Measurements from ENCODE around the gene ELF1. TPM values are rescaled to one million over a fixed set of nuclear protein-coding genes. Genes with fewer than 3 reads are reported as not detected.

The ELF1 gene
- total RNA-seq, 2 donors from 2014 or later, result 36.0 to 44.1 TPM

- WGBS, 2 experiments (ENCODE audit: insufficient coverage in 1 of 2, insufficient read length in 1 of 2), result 100% methylated on average over 1 of the region's 1 CpG; no CpG with 5 or more reads in 1 of the 2 experiments
- peaks cover 11% of the 10 kb centered on the region for H3K36me3 ChIP-seq (ENCODE audit: control insufficient read depth, insufficient read depth, low read length)
- H3K27me3 ChIP-seq (ENCODE audit: control insufficient read depth, insufficient read depth, low read length, poor library complexity, severe bottlenecking), result no peaks in the 10 kb centered on the region
- peaks cover 2% of the 10 kb centered on the region for H3K4me1 Mint-ChIP-seq
- no peak overlapping the region for H3K27ac Mint-ChIP-seq
- H3K36me3 Mint-ChIP-seq (ENCODE audit: low read depth), result peaks cover 25% of the 10 kb centered on the region
- H3K4me3 ChIP-seq (ENCODE audit: low read length), result no peak overlapping the region
- H3K27me3 Mint-ChIP-seq (ENCODE audit: insufficient read depth), result no peaks in the 10 kb centered on the region
- H3K27ac ChIP-seq (ENCODE audit: low read depth, low read length), result no peak overlapping the region
- TF ChIP-seq, protein P1, sequence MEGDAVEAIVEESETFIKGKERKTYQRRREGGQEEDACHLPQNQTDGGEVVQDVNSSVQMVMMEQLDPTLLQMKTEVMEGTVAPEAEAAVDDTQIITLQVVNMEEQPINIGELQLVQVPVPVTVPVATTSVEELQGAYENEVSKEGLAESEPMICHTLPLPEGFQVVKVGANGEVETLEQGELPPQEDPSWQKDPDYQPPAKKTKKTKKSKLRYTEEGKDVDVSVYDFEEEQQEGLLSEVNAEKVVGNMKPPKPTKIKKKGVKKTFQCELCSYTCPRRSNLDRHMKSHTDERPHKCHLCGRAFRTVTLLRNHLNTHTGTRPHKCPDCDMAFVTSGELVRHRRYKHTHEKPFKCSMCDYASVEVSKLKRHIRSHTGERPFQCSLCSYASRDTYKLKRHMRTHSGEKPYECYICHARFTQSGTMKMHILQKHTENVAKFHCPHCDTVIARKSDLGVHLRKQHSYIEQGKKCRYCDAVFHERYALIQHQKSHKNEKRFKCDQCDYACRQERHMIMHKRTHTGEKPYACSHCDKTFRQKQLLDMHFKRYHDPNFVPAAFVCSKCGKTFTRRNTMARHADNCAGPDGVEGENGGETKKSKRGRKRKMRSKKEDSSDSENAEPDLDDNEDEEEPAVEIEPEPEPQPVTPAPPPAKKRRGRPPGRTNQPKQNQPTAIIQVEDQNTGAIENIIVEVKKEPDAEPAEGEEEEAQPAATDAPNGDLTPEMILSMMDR (conservative IDR thresholded peaks at IDR 0.05), result no peak
- no peaks in the 10 kb centered on the region for H3K4me1 ChIP-seq (ENCODE audit: control insufficient read depth, insufficient read depth, low read length)
- peaks cover 11% of the 10 kb centered on the region for H3K9me3 ChIP-seq (ENCODE audit: control insufficient read depth, low read length)
- peaks cover 7% of the 10 kb centered on the region for H3K9me3 Mint-ChIP-seq
- no peak overlapping the region for H3K4me3 Mint-ChIP-seq
- no peak for DNase-seq
- no peak overlapping the region for H3K9ac ChIP-seq (ENCODE audit: extremely low read depth, low read length, poor library complexity, severe bottlenecking)
These were observed 57.3 kb downstream of the ELF1 start for GRCh38 chr13:40961826-40962225.

- H3K9ac ChIP-seq (ENCODE audit: extremely low read depth, low read length, poor library complexity, severe bottlenecking), result no peak overlapping the region
- H3K4me1 ChIP-seq (ENCODE audit: control insufficient read depth, insufficient read depth, low read length), result no peaks in the 10 kb centered on the region
- H3K4me1 Mint-ChIP-seq, result peaks cover 1% of the 10 kb centered on the region
- H3K27ac ChIP-seq (ENCODE audit: low read depth, low read length), result no peak overlapping the region
- H3K4me3 ChIP-seq (ENCODE audit: low read length), result no peak overlapping the region
- TF ChIP-seq, protein P1 (conservative IDR thresholded peaks at IDR 0.05), result no peak
- H3K4me3 Mint-ChIP-seq, result no peak overlapping the region
- DNase-seq, result no peak
- no peaks in the 10 kb centered on the region for H3K27me3 Mint-ChIP-seq (ENCODE audit: insufficient read depth)
- H3K27ac Mint-ChIP-seq, result no peak overlapping the region
- H3K36me3 Mint-ChIP-seq (ENCODE audit: low read depth), result peaks cover 29% of the 10 kb centered on the region
- H3K9me3 ChIP-seq (ENCODE audit: control insufficient read depth, low read length), result peaks cover 11% of the 10 kb centered on the region
- no peaks in the 10 kb centered on the region for H3K27me3 ChIP-seq (ENCODE audit: control insufficient read depth, insufficient read depth, low read length, poor library complexity, severe bottlenecking)
- H3K9me3 Mint-ChIP-seq, result peaks cover 12% of the 10 kb centered on the region
- WGBS, 2 experiments (ENCODE audit: insufficient coverage in 1 of 2, insufficient read length in 1 of 2), result 100% methylated on average over 1 of the region's 3 CpGs; no CpG with 5 or more reads in 1 of the 2 experiments
- H3K36me3 ChIP-seq (ENCODE audit: control insufficient read depth, insufficient read depth, low read length), result peaks cover 11% of the 10 kb centered on the region
These were observed 57.9 kb downstream of the ELF1 start for GRCh38 chr13:40961214-40961613.

- H3K4me3 Mint-ChIP-seq, result no peak overlapping the region
- peaks cover 16% of the 10 kb centered on the region for H3K9me3 Mint-ChIP-seq
- WGBS, 2 experiments (ENCODE audit: insufficient coverage in 1 of 2, insufficient read length in 1 of 2), result 91% methylated on average over 3 of the region's 3 CpGs; no CpG with 5 or more reads in 1 of the 2 experiments
- TF ChIP-seq, protein P1 (conservative IDR thresholded peaks at IDR 0.05), result no peak
- no peaks in the 10 kb centered on the region for H3K4me1 ChIP-seq (ENCODE audit: control insufficient read depth, insufficient read depth, low read length)
- peaks cover 1% of the 10 kb centered on the region for H3K4me1 Mint-ChIP-seq
- no peak overlapping the region for H3K27ac ChIP-seq (ENCODE audit: low read depth, low read length)
- no peak overlapping the region for H3K27ac Mint-ChIP-seq
- no peak for DNase-seq
- H3K9ac ChIP-seq (ENCODE audit: extremely low read depth, low read length, poor library complexity, severe bottlenecking), result no peak overlapping the region
- no peaks in the 10 kb centered on the region for H3K27me3 Mint-ChIP-seq (ENCODE audit: insufficient read depth)
- H3K36me3 ChIP-seq (ENCODE audit: control insufficient read depth, insufficient read depth, low read length), result peaks cover 11% of the 10 kb centered on the region
- peaks cover 32% of the 10 kb centered on the region for H3K36me3 Mint-ChIP-seq (ENCODE audit: low read depth)
- H3K4me3 ChIP-seq (ENCODE audit: low read length), result no peak overlapping the region
- H3K9me3 ChIP-seq (ENCODE audit: control insufficient read depth, low read length), result peaks cover 11% of the 10 kb centered on the region
- H3K27me3 ChIP-seq (ENCODE audit: control insufficient read depth, insufficient read depth, low read length, poor library complexity, severe bottlenecking), result no peaks in the 10 kb centered on the region
These were observed 58.4 kb downstream of the ELF1 start for GRCh38 chr13:40960716-40961115.
